Pons (tissue), 1 donor: ENCODE measurements around the gene PPP1CC.
A peak's percentile ranks its signal among the peaks of the same experiment; 100 is the strongest.

Source experiments
- DNase-seq: peaks from one replicate; pipeline ENCODE4 v3.0.0-alpha.2; 2016; ENCODE audit warnings: low spot score

Gene PPP1CC

DNA sequence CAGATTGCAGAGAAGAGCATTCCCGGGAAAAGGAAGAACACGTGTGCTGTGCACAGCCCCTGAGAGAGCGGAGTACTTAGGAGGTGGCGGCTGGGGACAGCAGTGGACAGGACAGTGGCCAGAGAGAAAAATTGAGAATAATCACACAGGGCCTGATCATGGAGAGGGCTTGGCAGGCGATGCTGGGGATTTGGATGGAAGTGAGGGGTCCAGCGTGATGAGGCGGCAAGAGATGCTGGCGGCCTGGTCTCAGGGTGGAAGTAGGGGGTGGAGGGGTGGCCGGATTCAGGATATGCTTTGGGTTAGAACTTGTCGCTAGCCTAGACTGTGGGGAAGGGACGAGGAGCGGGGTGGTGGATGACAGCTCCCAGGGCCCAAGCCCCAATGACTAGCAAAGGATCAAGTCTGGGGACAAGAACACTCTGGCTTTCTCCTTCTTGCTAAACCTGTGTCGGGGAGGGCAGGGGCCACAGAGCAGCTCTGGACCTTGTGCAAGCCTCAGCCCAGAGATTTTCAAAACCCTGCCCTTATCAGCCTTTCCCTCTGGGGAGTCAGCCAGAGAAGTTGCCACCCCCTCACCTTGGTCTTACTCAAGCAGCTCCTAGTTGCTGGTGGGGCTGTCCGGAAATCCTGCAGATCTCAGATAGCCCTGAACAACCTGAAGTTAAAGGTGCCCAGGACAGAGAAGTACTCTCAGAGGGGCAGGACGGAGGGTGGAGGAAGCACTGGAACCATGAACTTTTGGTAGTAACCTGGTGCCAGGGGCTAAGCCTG is 55.1 kb downstream of the PPP1CC start:
- DNase-seq = no peak

DNA sequence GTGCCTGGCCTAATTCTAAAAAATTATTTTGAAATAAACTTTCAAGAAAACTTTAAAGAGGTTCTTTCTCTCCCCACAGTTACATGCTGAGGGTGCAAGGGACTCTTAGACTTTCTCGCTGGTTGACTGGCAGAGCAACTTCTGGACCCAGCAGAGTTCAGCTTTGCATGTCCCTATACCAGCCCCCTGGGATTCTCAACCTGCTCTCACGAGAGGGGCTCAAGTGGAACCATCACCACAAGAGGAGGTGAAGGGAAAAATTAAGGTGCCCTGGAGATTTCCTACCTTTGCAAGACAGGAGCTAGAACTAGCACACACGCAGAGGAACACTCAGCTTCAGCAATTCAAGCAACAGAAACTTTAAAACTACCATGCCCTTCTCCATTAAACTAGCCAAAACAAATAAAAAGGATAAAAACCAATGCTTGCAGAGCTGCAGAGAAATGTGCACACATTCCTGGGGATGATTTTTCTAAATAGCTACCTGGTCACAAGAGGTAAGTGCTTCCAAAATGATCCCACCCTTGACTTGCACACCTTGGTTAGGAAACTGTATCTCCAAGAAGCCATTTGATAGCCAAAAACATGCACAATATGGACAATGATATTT is 56.3 kb downstream of the PPP1CC start:
- DNase-seq = no peak

DNA sequence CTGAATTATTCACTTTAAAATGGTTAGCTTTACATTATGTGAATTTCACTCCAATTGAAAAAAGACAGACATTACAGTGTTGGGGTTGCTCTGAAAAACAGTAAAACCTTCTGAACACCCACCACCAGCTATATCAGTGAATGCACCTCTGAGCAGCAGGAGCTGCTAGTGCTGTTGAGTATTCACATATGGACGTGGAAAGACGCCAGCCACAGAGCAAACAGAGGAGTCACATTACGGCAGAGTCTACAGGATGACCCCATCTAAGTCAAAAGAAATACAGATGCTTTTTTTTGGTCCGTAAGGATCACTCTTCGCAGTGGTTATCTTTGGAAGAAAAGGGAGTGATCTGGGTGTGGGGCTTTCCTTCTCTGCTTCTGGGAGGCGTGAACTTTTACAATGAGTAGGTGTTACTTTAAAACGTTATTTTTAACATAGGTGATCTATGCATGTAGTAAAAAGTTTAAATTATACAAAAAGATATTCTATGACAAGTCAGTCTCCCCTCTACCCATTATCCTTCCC is 58.3 kb downstream of the PPP1CC start:
- DNase-seq = no peak

GRCh38 chr12:110683888-110684287 is 58.8 kb downstream of the PPP1CC start:
- DNase-seq = no peak

DNA sequence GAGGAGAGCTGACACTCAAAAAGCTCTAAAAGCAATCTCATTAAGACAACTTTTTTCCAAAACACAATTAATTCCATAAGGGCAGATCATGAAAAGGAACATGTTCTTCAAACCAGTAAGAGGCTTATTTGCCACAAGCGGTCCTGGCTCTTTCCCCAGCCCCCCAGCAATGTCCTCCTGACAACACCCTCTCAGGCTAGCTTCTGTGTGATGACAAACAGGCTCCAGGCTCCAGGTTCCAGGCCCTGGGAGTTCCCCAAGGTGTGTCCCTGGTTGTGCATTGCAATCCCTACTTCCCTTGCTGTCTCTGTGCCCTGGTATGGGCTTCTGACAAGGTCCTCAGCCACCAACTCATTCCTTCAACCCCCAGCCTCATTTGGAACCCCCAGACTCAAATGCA is 62.7 kb downstream of the PPP1CC start:
- DNase-seq = no peak

GRCh38 chr12:110679201-110679600 is 63.5 kb downstream of the PPP1CC start:
- no peak for DNase-seq

GRCh38 chr12:110677982-110678381 is 64.7 kb downstream of the PPP1CC start:
- DNase-seq = no peak

DNA sequence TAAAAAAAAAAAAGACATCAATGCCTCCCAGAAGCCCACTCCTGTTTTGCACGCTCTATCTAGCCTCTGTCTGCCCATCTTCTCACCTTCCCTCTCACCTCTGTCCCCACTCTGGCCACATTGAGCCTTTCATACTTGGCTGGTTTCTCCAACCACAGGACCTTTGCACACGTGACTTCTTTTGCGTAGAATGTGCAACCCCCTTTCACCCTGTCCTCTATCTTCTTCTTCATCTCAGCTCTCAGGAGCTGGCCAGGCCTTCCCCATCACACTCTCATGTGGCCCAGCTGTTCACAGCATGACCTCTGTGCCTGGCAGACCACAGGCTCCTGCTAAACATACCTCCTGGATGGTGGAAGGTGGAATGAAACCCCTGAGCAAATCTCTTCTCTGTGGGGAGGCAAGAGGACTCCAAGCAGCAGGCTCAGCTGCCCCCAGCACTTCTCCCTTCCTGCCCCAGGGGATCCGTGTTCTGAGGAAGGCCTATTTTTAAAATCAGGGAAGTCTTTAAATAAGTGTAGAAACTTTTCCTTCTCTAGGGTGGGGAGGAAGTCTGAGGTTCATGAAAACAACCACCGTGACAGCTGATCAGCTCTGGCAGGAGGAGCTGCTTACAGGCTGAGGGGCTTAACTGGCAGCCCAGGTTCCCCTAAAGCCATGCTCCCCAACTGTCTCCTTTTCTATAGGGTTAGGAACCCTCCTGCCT is 65.3 kb downstream of the PPP1CC start:
- DNase-seq = peak; percentile 75

GRCh38 chr12:110676171-110676570 is 66.5 kb downstream of the PPP1CC start:
- DNase-seq = no peak

GRCh38 chr12:110670161-110670701 is 72.5 kb downstream of the PPP1CC start:
- DNase-seq = no peak
